Uterus (tissue), 4 donors: ENCODE measurements around the gene HPSE2. TPM values are rescaled to one million over a fixed set of nuclear protein-coding genes. Genes with fewer than 3 reads are reported as not detected.

Source experiments
- DNase-seq, 2 donors: peaks; one replicate each; pipeline ENCODE4 v3.0.0-alpha.2; 2019 to 2020
- H3K27ac ChIP-seq, 2 donors: fragments of 200-600 bp; sonication (generic); 1 replicate in 1 of 2; 2 replicates in 1 of 2; pipeline ENCODE4 v1.5.1; 2016 to 2018
- H3K27me3 ChIP-seq, 2 donors: fragments of 200-600 bp; sonication (generic); one replicate each; pipeline ENCODE4 v1.5.1; 2018 to 2019; ENCODE audit warnings: control low read depth in 1 of 2
- H3K36me3 ChIP-seq, 2 donors: fragments of 200-600 bp; sonication (generic); one replicate each; pipeline ENCODE4 v1.5.1; 2019; ENCODE audit warnings: control low read depth in 1 of 2
- H3K4me1 ChIP-seq, 2 donors: fragments of 200-600 bp; sonication (generic); one replicate each; pipeline ENCODE4 v1.5.1; 2018 to 2019; ENCODE audit warnings: control low read depth in 1 of 2
- H3K4me3 ChIP-seq, 2 donors: fragments of 200-600 bp; sonication (generic); 1 replicate in 1 of 2; 2 replicates in 1 of 2; pipeline ENCODE4 v1.5.1; 2018 to 2019; ENCODE audit warnings: mild to moderate bottlenecking in 1 of 2
- H3K9me3 ChIP-seq, 2 donors: fragments of 200-600 bp; sonication (generic); one replicate each; pipeline ENCODE4 v1.5.1; 2019; ENCODE audit warnings: control low read depth in 1 of 2
- POLR2A ChIP-seq, 2 donors: fragments of 450-650 bp; IDR thresholded peaks; one replicate each; pipeline ENCODE4 v1.6.1; 2016; ENCODE audit warnings: antibody characterized with exemption in 2 of 2, mild to moderate bottlenecking in 1 of 2, moderate library complexity in 1 of 2
- intact Hi-C: fragments of 100-400 bp; cut with DNase I; formaldehyde crosslinking; loops from one replicate; pipeline ENCODE4 v1.15.1; 2023; ENCODE audit warnings: low total_unique reads
- total RNA-seq, 4 donors: library from RNA; depleted of rRNA in 3 of 4; stranded (reverse); fragments of >200 nt in 3 of 4; gene quantifications; one replicate each; pipeline versions ENCODE4 v1.1.0 to v1.2.4, GENCODE V29; 2014 to 2023
- TF ChIP-seq, protein P1 (sequence below), 4 experiments: fragments of 200-600 bp in 2 of 4; fragments of 450-650 bp in 2 of 4; sonication (generic) in 2 of 4; IDR thresholded peaks; one replicate each; pipeline ENCODE4 v1.5.1; 2016 to 2019; ENCODE audit warnings: antibody characterized with exemption in 4 of 4, mild to moderate bottlenecking in 2 of 4, moderate library complexity in 1 of 4
- donor health status: DM: yes; HTN: yes; CAD: no.

HPSE2 gene
- total RNA-seq, 4 donors from 2014 or later, result 7.0 to 13.6 (median 7.7) TPM; not detected in 1

DNA sequence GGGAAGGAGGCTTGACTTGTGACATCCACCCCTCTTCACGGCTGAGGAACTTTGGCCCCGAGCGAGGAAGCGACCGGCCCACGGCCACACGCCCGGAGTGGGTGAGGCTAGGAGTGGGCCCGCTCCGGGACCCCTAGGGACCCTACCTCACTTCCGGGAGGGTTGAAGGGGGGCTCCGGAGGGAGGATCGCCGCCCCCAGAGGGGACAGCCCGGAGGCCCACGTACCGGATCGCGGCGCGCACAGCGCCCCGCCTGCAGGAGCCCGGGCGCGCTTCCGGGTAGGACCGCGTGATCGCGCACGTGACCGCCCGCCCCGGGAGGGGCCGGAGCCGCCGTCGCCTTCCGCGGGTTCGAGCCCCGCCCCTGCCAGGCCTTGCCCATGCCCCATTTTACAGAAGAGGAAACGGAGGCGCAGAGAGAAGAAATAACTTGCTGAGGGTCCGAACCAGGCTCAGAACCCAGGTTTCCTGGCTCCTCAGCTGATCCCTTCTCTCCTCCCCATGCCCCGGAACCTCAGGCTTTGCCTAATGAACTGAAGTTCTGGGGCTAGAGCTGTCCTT, 788.9 kb downstream of the HPSE2 start, which contains the start of gene HPS1:
TSS of gene HPS1 (minus strand) at position 275 of the 561 bp plus-strand sequence. CDS start 3,695 bp downstream, outside the sequence.
- Histone ChIP-seq H3K4me3 (peak within 1 kb of the TSS; percentile 62 to 92), H3K4me1 (no peaks in the 10 kb centered on the region), H3K36me3 (no peaks in the 10 kb centered on the region), H3K27ac (peak within 1 kb of the TSS; percentile 95 to 98), H3K9me3 (no peaks in the 10 kb centered on the region), H3K27me3 (no peaks in the 10 kb centered on the region)
- intact Hi-C loops, result no loop called here
- TF ChIP-seq, protein P1, sequence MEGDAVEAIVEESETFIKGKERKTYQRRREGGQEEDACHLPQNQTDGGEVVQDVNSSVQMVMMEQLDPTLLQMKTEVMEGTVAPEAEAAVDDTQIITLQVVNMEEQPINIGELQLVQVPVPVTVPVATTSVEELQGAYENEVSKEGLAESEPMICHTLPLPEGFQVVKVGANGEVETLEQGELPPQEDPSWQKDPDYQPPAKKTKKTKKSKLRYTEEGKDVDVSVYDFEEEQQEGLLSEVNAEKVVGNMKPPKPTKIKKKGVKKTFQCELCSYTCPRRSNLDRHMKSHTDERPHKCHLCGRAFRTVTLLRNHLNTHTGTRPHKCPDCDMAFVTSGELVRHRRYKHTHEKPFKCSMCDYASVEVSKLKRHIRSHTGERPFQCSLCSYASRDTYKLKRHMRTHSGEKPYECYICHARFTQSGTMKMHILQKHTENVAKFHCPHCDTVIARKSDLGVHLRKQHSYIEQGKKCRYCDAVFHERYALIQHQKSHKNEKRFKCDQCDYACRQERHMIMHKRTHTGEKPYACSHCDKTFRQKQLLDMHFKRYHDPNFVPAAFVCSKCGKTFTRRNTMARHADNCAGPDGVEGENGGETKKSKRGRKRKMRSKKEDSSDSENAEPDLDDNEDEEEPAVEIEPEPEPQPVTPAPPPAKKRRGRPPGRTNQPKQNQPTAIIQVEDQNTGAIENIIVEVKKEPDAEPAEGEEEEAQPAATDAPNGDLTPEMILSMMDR (IDR thresholded peaks at IDR 0.05), result peak in 2 of 4 experiments; percentile 5 to 13
- peak; percentile 71 to 84 for TF ChIP-seq POLR2A (IDR thresholded peaks at IDR 0.05)
- peak; percentile 71 to 84 for DNase-seq

DNA sequence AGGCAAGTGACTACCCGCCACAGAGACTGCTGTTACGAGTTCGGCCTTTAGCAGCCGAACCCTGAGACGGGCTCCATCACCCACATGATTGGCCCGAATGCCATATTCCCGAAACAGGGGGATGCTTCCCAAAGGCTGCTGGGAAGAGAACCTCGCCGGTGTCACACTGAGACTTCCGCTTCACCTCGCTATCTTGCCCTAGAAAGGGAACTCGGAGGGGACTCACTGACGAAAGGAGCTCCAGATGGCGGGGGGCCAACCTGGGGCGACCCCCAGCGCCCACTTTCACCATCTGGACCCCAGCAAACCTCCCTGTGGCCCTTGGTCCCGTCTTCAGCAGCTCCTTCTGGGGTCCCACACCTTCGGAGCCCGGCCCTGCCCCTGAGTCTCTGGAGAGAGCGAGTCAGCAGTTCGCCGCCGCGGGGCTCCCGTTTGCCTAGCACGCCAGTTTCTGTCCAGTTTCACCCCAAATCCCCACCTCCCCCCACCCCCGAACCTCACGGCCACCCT, 789.4 kb downstream of the HPSE2 start:
- intact Hi-C loops, result no loop called here

DNA sequence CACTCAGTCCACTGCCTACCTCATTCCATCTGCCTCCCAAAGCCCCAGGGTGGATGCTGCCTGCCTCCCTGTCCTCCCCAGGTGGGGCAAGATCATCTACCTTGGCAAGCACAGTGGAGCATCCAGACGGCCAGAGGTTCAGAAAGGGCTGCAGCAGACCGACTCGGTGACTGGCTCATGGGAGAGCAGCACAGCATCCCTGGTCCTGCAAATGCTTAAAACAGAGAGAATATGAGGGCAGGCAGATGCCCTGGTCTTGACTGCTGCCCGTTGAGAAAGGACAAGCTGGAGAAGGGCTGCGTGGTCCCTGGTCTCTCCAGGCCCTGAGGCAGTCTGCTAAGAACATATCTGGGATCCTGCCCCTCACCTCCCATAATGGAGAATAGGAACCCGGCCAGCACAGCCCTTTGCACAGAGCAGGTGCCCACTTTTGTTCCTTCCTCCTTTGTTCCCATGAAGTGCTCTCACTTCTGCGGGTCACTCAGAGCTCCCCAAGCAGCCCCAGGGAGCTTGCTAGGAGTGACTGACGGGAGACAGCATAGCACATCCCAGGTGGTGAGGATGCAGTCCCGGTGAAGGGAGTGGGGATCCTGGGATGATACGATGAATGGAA, 790.3 kb downstream of the HPSE2 start:
- Histone ChIP-seq H3K27ac (peak overlapping the region; percentile 95 to 98), H3K4me1 (no peaks in the 10 kb centered on the region), H3K36me3 (no peaks in the 10 kb centered on the region), H3K27me3 (no peaks in the 10 kb centered on the region), H3K9me3 (no peaks in the 10 kb centered on the region), H3K4me3 (no peak overlapping the region)
- intact Hi-C loops, result no loop called here
- TF ChIP-seq POLR2A (IDR thresholded peaks at IDR 0.05), result no peak
- TF ChIP-seq, protein P1 (IDR thresholded peaks at IDR 0.05), result no peak
- no peak for DNase-seq

More for the DNA sequence above, 789.4 kb downstream of the HPSE2 start:
- no peaks in the 10 kb centered on the region for H3K27me3 ChIP-seq
- H3K4me1 ChIP-seq, result no peaks in the 10 kb centered on the region
- DNase-seq, result peak; percentile 38 to 47
- H3K9me3 ChIP-seq, result no peaks in the 10 kb centered on the region
- peak overlapping the region; percentile 62 to 92 for H3K4me3 ChIP-seq
- H3K36me3 ChIP-seq, result no peaks in the 10 kb centered on the region
- no peak for TF ChIP-seq POLR2A (IDR thresholded peaks at IDR 0.05)
- TF ChIP-seq, protein P1 (IDR thresholded peaks at IDR 0.05), result no peak
- peak overlapping the region; percentile 95 to 98 for H3K27ac ChIP-seq

DNA sequence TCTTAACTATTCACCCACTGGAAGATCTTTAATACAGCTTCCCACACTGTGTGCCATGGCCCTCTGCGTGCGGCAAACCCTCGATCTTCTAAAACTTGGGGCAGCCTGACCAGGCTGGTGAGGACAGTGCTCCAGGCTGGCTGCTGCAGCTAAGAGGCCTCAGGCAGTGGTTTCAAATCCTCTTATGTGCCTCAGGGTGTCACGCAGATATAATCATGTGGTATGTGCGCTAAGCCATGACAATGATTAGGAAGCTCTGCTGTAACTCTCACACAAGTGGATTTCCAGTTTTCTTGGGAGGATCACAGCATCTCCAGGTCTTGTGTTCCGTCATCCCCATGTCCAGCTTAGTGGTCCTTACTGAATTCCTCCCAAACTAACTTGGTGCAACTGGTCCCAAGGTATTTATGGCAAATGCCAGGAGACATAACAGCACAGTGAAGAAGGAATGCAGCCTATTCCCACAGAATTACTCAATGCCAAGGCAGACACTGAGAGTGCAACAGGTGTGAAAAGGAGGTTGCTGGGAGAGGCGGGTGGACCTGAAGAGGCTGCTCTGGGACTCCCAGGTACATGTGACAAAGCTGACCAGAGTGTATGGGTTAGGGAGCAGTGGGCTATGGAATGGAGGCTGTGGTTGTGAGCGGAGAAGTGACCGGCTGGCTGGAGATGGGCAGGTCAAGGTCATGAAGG, 791.2 kb downstream of the HPSE2 start:
- Histone ChIP-seq H3K4me3 (no peak overlapping the region), H3K27ac (no peak overlapping the region), H3K4me1 (no peaks in the 10 kb centered on the region), H3K36me3 (no peaks in the 10 kb centered on the region), H3K9me3 (no peaks in the 10 kb centered on the region), H3K27me3 (no peaks in the 10 kb centered on the region)
- intact Hi-C loops, result no loop called here
- TF ChIP-seq, protein P1 (IDR thresholded peaks at IDR 0.05), result no peak
- TF ChIP-seq POLR2A (IDR thresholded peaks at IDR 0.05), result no peak
- DNase-seq, result no peak

DNA sequence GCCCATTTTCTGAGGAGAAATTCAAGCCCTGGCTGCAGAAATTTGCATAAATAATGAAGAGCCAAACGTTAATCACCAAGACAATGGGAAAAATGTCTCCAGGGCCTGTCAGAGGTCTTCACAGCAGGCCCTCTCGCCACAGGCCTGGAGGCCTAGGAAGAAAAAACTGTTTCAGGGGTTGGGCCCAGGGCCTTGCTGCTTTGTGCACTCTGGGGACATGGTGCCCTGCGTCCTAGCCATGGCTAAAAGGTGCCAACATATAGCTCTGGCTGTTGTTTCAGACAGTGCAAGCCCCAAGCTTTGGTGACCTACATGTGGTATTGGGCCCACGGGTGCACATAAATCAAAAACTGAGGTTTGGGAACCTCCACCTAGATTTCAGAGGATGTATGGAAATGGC, 796.9 kb downstream of the HPSE2 start:
- no peaks in the 10 kb centered on the region for H3K36me3 ChIP-seq

More for the DNA sequence above, 796.9 kb downstream of the HPSE2 start:
- no peak for DNase-seq
- no peaks in the 10 kb centered on the region for H3K4me1 ChIP-seq
- H3K4me3 ChIP-seq, result no peak overlapping the region
- intact Hi-C loops, result no loop called here
- TF ChIP-seq POLR2A (IDR thresholded peaks at IDR 0.05), result no peak
- TF ChIP-seq, protein P1 (IDR thresholded peaks at IDR 0.05), result no peak
- no peaks in the 10 kb centered on the region for H3K27me3 ChIP-seq
- H3K9me3 ChIP-seq, result no peaks in the 10 kb centered on the region
- H3K27ac ChIP-seq, result no peak overlapping the region
